ENCODE data around the gene ORM2. TPM values are rescaled to one million over a fixed set of nuclear protein-coding genes. Genes with fewer than 3 reads are reported as not detected.

ORM2 gene
- total and polyA plus RNA-seq, 2 experiments from 2014 or later: 0.76 TPM

DNA sequence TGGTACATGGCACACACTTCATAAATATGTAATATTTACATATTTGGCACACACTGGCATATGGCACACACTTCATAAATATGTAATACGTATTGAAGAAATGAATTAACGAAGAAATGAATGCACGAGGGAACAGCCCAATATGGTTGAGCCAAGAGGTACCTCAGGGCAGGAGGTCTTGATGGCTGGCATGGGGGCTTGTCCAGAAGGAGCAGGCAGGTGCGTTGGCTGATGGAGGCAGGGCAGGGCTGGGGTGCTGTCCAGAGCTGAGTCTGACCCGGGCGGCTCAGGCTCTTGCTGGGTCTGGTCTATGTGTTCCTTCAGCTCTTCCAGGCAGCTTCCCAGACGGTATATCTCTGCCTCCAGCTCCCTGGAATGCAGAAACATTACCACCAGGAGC is 31.9 kb downstream of the ORM2 start:
- Histone ChIP-seq H2AFZ (no peak overlapping the region), H3K9me2 (ENCODE audit: insufficient read depth) (no peaks in the 10 kb centered on the region), H3K4me3 (no peak overlapping the region), H3K4me2 (no peak overlapping the region), H3K79me2 (replicated peaks; ENCODE audit: insufficient read depth) (no peaks in the 10 kb centered on the region), H3K36me3 (ENCODE audit: insufficient read depth) (peaks cover 29% of the 10 kb centered on the region; the same call in 1 of the 2 replicates), H3K27ac (ENCODE audit: low read depth) (no peak overlapping the region), H3K4me1 (ENCODE audit: insufficient read depth) (no peaks in the 10 kb centered on the region), H4K20me1 (replicated peaks; ENCODE audit: insufficient read depth) (no peaks in the 10 kb centered on the region), H3F3A (replicated peaks; ENCODE audit: low read depth) (no peaks in the 10 kb centered on the region), H3K27me3 (ENCODE audit: insufficient read depth) (no peaks in the 10 kb centered on the region)
- Mint-ChIP-seq H3K36me3 (ENCODE audit: low read depth) (peaks cover 79% of the 10 kb centered on the region), H3K9me3 (no peaks in the 10 kb centered on the region), H3K4me1 (peaks cover 4% of the 10 kb centered on the region; the same call in 1 of the 3 replicates), H3K27me3 (ENCODE audit: insufficient read depth, low read depth, poor library complexity) (peaks cover 6% of the 10 kb centered on the region), H3K27ac (no peak overlapping the region), H3K4me3 (no peak overlapping the region)
- DNase-seq (ENCODE audit: low spot score) (no peak), ATAC-seq (no peak)
- TF ChIP-seq EZH2 (IDR thresholded peaks at IDR 0.05; ENCODE audit: low read depth, unreplicated experiment) (no peak), EZH2phosphoT487 (IDR thresholded peaks at IDR 0.05; ENCODE audit: unreplicated experiment) (no peak), CREB1 (CRISPR knock-in tag; IDR thresholded peaks at IDR 0.05; ENCODE audit: low read depth) (no peak), STAT1 (IDR thresholded peaks at IDR 0.05; ENCODE audit: unreplicated experiment) (no peak), NANOG (IDR thresholded peaks at IDR 0.05; ENCODE audit: borderline replicate concordance) (no peak), ZNF114 (CRISPR knock-in tag; IDR thresholded peaks at IDR 0.05) (no peak), ZNF331 (CRISPR knock-in tag; IDR thresholded peaks at IDR 0.05; ENCODE audit: low read depth) (no peak), JUNB (IDR thresholded peaks at IDR 0.05; ENCODE audit: unreplicated experiment) (no peak), POLR2AphosphoS5 (IDR thresholded peaks at IDR 0.05; ENCODE audit: low read depth) (no peak)
- TF ChIP-seq, protein P1, sequence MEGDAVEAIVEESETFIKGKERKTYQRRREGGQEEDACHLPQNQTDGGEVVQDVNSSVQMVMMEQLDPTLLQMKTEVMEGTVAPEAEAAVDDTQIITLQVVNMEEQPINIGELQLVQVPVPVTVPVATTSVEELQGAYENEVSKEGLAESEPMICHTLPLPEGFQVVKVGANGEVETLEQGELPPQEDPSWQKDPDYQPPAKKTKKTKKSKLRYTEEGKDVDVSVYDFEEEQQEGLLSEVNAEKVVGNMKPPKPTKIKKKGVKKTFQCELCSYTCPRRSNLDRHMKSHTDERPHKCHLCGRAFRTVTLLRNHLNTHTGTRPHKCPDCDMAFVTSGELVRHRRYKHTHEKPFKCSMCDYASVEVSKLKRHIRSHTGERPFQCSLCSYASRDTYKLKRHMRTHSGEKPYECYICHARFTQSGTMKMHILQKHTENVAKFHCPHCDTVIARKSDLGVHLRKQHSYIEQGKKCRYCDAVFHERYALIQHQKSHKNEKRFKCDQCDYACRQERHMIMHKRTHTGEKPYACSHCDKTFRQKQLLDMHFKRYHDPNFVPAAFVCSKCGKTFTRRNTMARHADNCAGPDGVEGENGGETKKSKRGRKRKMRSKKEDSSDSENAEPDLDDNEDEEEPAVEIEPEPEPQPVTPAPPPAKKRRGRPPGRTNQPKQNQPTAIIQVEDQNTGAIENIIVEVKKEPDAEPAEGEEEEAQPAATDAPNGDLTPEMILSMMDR (conservative IDR thresholded peaks at IDR 0.05; ENCODE audit: low read depth in 2 of 2): no peak
- TF ChIP-seq, protein P2, sequence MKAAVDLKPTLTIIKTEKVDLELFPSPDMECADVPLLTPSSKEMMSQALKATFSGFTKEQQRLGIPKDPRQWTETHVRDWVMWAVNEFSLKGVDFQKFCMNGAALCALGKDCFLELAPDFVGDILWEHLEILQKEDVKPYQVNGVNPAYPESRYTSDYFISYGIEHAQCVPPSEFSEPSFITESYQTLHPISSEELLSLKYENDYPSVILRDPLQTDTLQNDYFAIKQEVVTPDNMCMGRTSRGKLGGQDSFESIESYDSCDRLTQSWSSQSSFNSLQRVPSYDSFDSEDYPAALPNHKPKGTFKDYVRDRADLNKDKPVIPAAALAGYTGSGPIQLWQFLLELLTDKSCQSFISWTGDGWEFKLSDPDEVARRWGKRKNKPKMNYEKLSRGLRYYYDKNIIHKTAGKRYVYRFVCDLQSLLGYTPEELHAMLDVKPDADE (IDR thresholded peaks at IDR 0.05): no peak

DNA sequence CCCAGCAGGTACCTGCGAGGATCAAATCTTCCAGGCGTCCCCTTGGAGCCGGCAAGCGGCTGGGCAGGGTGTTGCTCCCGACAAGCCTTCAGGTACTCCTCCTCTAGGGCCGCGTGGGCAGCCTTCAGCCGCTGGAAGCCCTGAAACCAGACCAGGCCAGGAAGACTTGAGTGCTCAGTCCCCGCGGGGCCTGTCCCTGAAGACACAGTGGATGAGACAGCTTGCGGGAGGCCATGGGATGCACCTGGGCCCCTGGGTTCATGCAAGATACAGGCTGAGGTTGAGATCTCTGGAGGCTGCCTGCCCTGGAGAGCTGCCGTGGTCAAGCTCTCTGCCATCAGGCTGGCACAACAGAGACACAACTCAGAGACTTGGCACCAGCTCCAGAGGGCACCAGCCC is 32.7 kb downstream of the ORM2 start:
- no peak overlapping the region for H3K4me2 ChIP-seq
- Mint-ChIP-seq H3K9me3 (no peaks in the 10 kb centered on the region), H3K27me3 (ENCODE audit: insufficient read depth, low read depth, poor library complexity) (peaks cover 6% of the 10 kb centered on the region), H3K4me1 (peaks cover 9% of the 10 kb centered on the region), H3K27ac (no peak overlapping the region), H3K36me3 (ENCODE audit: low read depth) (peaks cover 80% of the 10 kb centered on the region), H3K4me3 (no peak overlapping the region)
- H3K27ac ChIP-seq (ENCODE audit: low read depth): no peak overlapping the region
- H3F3A ChIP-seq (replicated peaks; ENCODE audit: low read depth): no peaks in the 10 kb centered on the region
- no peaks in the 10 kb centered on the region for H3K79me2 ChIP-seq (replicated peaks; ENCODE audit: insufficient read depth)
- no peak for DNase-seq (ENCODE audit: low spot score)
- H3K9me2 ChIP-seq (ENCODE audit: insufficient read depth): no peaks in the 10 kb centered on the region
- no peaks in the 10 kb centered on the region for H3K4me1 ChIP-seq (ENCODE audit: insufficient read depth)
- no peaks in the 10 kb centered on the region for H3K27me3 ChIP-seq (ENCODE audit: insufficient read depth)
- no peak overlapping the region for H3K4me3 ChIP-seq
- no peaks in the 10 kb centered on the region for H4K20me1 ChIP-seq (replicated peaks; ENCODE audit: insufficient read depth)
- no peak for ATAC-seq
- no peak overlapping the region for H2AFZ ChIP-seq
- H3K36me3 ChIP-seq (ENCODE audit: insufficient read depth): peaks cover 22% of the 10 kb centered on the region; the same call in 1 of the 2 replicates
- TF ChIP-seq STAT1 (IDR thresholded peaks at IDR 0.05; ENCODE audit: unreplicated experiment) (no peak), POLR2AphosphoS5 (IDR thresholded peaks at IDR 0.05; ENCODE audit: low read depth) (no peak), ZNF331 (CRISPR knock-in tag; IDR thresholded peaks at IDR 0.05; ENCODE audit: low read depth) (no peak), EZH2 (IDR thresholded peaks at IDR 0.05; ENCODE audit: low read depth, unreplicated experiment) (no peak)
- TF ChIP-seq, protein P1 (conservative IDR thresholded peaks at IDR 0.05; ENCODE audit: low read depth in 2 of 2): no peak
- TF ChIP-seq, protein P2 (IDR thresholded peaks at IDR 0.05): no peak
- TF ChIP-seq, protein P3, sequence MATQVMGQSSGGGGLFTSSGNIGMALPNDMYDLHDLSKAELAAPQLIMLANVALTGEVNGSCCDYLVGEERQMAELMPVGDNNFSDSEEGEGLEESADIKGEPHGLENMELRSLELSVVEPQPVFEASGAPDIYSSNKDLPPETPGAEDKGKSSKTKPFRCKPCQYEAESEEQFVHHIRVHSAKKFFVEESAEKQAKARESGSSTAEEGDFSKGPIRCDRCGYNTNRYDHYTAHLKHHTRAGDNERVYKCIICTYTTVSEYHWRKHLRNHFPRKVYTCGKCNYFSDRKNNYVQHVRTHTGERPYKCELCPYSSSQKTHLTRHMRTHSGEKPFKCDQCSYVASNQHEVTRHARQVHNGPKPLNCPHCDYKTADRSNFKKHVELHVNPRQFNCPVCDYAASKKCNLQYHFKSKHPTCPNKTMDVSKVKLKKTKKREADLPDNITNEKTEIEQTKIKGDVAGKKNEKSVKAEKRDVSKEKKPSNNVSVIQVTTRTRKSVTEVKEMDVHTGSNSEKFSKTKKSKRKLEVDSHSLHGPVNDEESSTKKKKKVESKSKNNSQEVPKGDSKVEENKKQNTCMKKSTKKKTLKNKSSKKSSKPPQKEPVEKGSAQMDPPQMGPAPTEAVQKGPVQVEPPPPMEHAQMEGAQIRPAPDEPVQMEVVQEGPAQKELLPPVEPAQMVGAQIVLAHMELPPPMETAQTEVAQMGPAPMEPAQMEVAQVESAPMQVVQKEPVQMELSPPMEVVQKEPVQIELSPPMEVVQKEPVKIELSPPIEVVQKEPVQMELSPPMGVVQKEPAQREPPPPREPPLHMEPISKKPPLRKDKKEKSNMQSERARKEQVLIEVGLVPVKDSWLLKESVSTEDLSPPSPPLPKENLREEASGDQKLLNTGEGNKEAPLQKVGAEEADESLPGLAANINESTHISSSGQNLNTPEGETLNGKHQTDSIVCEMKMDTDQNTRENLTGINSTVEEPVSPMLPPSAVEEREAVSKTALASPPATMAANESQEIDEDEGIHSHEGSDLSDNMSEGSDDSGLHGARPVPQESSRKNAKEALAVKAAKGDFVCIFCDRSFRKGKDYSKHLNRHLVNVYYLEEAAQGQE (IDR thresholded peaks at IDR 0.05; ENCODE audit: unreplicated experiment): no peak
